Measurements from ENCODE around the gene OSBP. TPM values are rescaled to one million over a fixed set of nuclear protein-coding genes. Genes with fewer than 3 reads are reported as not detected.

The OSBP gene
- total RNA-seq, 2 experiments from 2014 or later, result 34.4 to 38.6 TPM

Small RNA genes lying within 50 kb of the gene (microRNA-seq; reads per million reads assigned to microRNA genes)
- gene MIR3162, result not detected

Other genes starting within 250 kb of the OSBP start
- not detected for gene OR5A2, start 189.4 kb downstream of the OSBP start, total RNA-seq
- not detected for gene OR5A1, start 179.3 kb downstream of the OSBP start, total RNA-seq
- gene OR4D6, start 158.8 kb downstream of the OSBP start, total RNA-seq, result not detected
- not detected for gene OR4D10, start 142.5 kb downstream of the OSBP start, total RNA-seq
- gene OR4D11, start 112.2 kb downstream of the OSBP start, total RNA-seq, result not detected
- gene OR4D9, start 104.2 kb downstream of the OSBP start, total RNA-seq, result not detected
- 10 to 100 TPM; 47.8 to 49.9 TPM for gene PATL1, start 53.3 kb upstream of the OSBP start, total RNA-seq
- gene OR10V1, start 98.1 kb upstream of the OSBP start, total RNA-seq, result not detected
- gene STX3, start 139.6 kb upstream of the OSBP start, total RNA-seq, result 100 to 1,000 TPM; 101 to 105 TPM
- 10 to 100 TPM; 85.7 to 86.0 TPM for gene MRPL16, start 195.0 kb upstream of the OSBP start, total RNA-seq
- gene CBLIF, start 229.7 kb upstream of the OSBP start, total RNA-seq, result not detected

Measured in activated CD8-positive, alpha-beta T cell treated with anti-CD3 and anti-CD28 coated beads, Interleukin-2, amount 10 ng/mL, durations not matched to agents 7 days and 5 days (primary cell).